GM12878 (cell line): ENCODE data around the gene CD248. TPM values are rescaled to one million over a fixed set of nuclear protein-coding genes. Genes with fewer than 3 reads are reported as not detected.

ENCODE experiments used
- ASH2L ChIP-seq: fragments of 300-600, 200-600 bp; sonication (generic); IDR thresholded peaks from 2 replicates; pipeline ENCODE4 v1.6.1; 2017; ENCODE audit warnings: low read depth, mild to moderate bottlenecking, borderline replicate concordance
- CBX3 ChIP-seq: fragments of 200-600 bp; sonication (generic); IDR thresholded peaks from 2 replicates; pipeline ENCODE4 v1.6.1; 2016; ENCODE audit warnings: low read depth, borderline replicate concordance
- GABPA ChIP-seq: IDR thresholded peaks from 2 replicates; pipeline ENCODE4 v1.6.1; 2014; ENCODE audit warnings: antibody characterized with exemption, low read depth, mild to moderate bottlenecking, inconsistent platforms
- IKZF1 ChIP-seq: fragments of 450-650 bp; conservative IDR thresholded peaks from 2 replicates; pipeline ENCODE4 v1.6.1; 2017; ENCODE audit warnings: antibody characterized with exemption, mild to moderate bottlenecking
- IRF3 ChIP-seq: fragments of 450-650 bp; IDR thresholded peaks from 2 replicates; pipeline ENCODE4 v1.6.1; 2014; ENCODE audit warnings: mild to moderate bottlenecking
- KDM1A ChIP-seq: fragments of 200-600 bp; sonication (generic); IDR thresholded peaks from 2 replicates; pipeline ENCODE4 v1.6.1; 2016; ENCODE audit warnings: borderline replicate concordance
- MTA3 ChIP-seq: IDR thresholded peaks from 2 replicates; pipeline ENCODE4 v1.6.1; 2012; ENCODE audit warnings: low read length, inconsistent platforms, borderline replicate concordance
- NR2C1 ChIP-seq: fragments of 450-650 bp; IDR thresholded peaks from 2 replicates; pipeline ENCODE4 v1.6.1; 2017; ENCODE audit warnings: antibody characterized with exemption, mild to moderate bottlenecking, moderate library complexity
- PAX8 ChIP-seq: fragments of 450-650 bp; IDR thresholded peaks from 2 replicates; pipeline ENCODE4 v1.6.1; 2017; ENCODE audit warnings: mild to moderate bottlenecking, moderate library complexity
- PKNOX1 ChIP-seq: fragments of 450-650 bp; IDR thresholded peaks from 2 replicates; pipeline ENCODE4 v1.6.1; 2016; ENCODE audit warnings: mild to moderate bottlenecking
- POLR2AphosphoS2 ChIP-seq: IDR thresholded peaks from 2 replicates; pipeline ENCODE4 v1.6.1; 2011; ENCODE audit warnings: low read depth, mild to moderate bottlenecking, low read length, improper control_type of control experiment, moderate library complexity
- POU2F2 ChIP-seq: IDR thresholded peaks from 3 replicates; pipeline ENCODE4 v1.6.1; 2011; ENCODE audit warnings: low read depth, mild to moderate bottlenecking, low read length, borderline replicate concordance
- SIN3A ChIP-seq: IDR thresholded peaks from 2 replicates; pipeline ENCODE4 v1.6.1; 2012; ENCODE audit warnings: low read depth, low read length, improper control_type of control experiment
- STAT1 ChIP-seq: fragments of 450-650 bp; conservative IDR thresholded peaks from 2 replicates; pipeline ENCODE4 v1.6.1; 2014; ENCODE audit warnings: antibody characterized with exemption, mild to moderate bottlenecking
- SUPT20H ChIP-seq: IDR thresholded peaks from 2 replicates; pipeline ENCODE4 v1.6.1; 2011; ENCODE audit warnings: low read depth, mild to moderate bottlenecking, low read length, moderate library complexity, borderline replicate concordance; ENCODE audit not compliant: control insufficient read depth
- TCF3 ChIP-seq: IDR thresholded peaks from 2 replicates; pipeline ENCODE4 v1.6.1; 2012; ENCODE audit warnings: low read depth, mild to moderate bottlenecking, low read length, borderline replicate concordance; ENCODE audit not compliant: insufficient read depth
- ZNF622 ChIP-seq: fragments of 450-650 bp; IDR thresholded peaks from 2 replicates; pipeline ENCODE4 v1.6.1; 2017; ENCODE audit warnings: mild to moderate bottlenecking, inconsistent platforms
- polyA plus RNA-seq, 11 experiments: library from polyadenylated mRNA; depleted of rRNA in 4 of 11; unstranded in 6 of 11; stranded (reverse) in 5 of 11; fragments of >200 nt; fragmentation: Nextera tagmentation in 4 of 11; fragmentation: Illumina TruSeq in 1 of 11; extraction: Ambion mirVana in 4 of 11; extraction: Trizol in 1 of 11; gene quantifications; 1 replicate in 1 of 11; 2 replicates in 10 of 11; pipeline versions ENCODE4 v1.2.1 to v1.2.3, GENCODE V29; 2011 to 2016; ENCODE audit warnings: inconsistent platforms in 2 of 11, missing spikeins in 2 of 11, low read depth in 1 of 11
- total RNA-seq, 4 experiments: library from RNA; depleted of rRNA in 3 of 4; stranded (reverse); fragments of >200 nt in 3 of 4; fragmentation: Illumina TruSeq in 1 of 4; extraction: Trizol in 1 of 4; gene quantifications; 2 replicates each; pipeline versions ENCODE4 v1.2.1 to v1.2.3, GENCODE V29; 2013 to 2021
- TF ChIP-seq, protein P1 (sequence below): IDR thresholded peaks from 2 replicates; pipeline ENCODE4 v1.6.1; 2012; ENCODE audit warnings: low read depth, low read length, improper control_type of control experiment
- TF ChIP-seq, protein P2 (sequence below): fragments of 450-650 bp; formaldehyde crosslinking; IDR thresholded peaks from 2 replicates; pipeline ENCODE4 v1.4.0; 2020; ENCODE audit warnings: mild to moderate bottlenecking, moderate library complexity
- TF ChIP-seq, protein P3 (sequence below): fragments of 450-650 bp; IDR thresholded peaks from 2 replicates; pipeline ENCODE4 v1.6.1; 2016; ENCODE audit warnings: mild to moderate bottlenecking, moderate library complexity, borderline replicate concordance

Gene CD248
- total and polyA plus RNA-seq, 10 of the 15 experiments (the other 5 are each of a cell fraction or from before 2014, with no cell fraction given): 0.10 to 0.21 (median 0.20) TPM; not detected in 7

DNA sequence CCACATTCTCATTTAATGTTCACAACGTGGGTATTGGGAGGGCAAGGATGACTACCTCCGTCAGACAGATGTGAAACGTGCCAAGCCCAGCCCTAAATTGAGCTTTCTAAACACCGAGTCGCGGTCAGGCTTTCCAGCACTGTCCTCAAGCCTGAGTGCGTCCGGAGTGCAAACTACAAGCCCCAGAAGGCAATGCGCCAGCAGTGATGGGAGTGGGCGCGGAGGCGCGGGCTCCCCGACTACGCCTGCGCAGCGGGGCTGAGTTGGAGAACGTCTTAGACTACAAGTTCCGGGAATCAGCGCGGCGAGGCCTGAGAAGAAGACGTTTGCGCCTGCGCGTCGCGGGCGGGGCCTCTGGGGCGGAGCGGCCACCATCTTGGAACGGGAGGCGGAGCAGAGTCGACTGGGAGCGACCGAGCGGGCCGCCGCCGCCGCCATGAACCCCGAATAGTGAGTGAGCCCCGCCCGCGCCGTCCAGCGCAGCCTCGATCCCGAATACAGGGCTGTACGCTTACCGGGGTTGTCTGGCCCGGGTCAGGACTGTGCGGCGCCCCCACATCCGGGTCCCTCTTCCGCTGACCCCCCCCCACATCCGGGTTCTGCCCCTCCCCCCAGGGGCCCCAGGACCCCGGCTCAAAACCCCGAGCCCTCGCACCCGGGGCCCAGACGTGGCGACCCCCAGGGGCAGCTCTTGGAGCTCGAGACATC is 48.4 kb downstream of the CD248 start, which contains the start of gene RAB1B (continued):
- TF ChIP-seq IKZF1 (peak; percentile 95), IRF3 (no peak), ASH2L (no peak), NR2C1 (peak; percentile 60), ZNF622 (no peak), MTA3 (peak; percentile 33; the same call in 1 of the 2 replicates), SIN3A (peak; percentile 59; the same call in 1 of the 2 replicates), STAT1 (no peak), SUPT20H (no peak), PKNOX1 (no peak), TCF3 (no peak), POU2F2 (no peak), POLR2AphosphoS2 (peak; percentile 31; the same call in 1 of the 2 replicates), CBX3 (no peak), KDM1A (no peak), PAX8 (no peak), GABPA (no peak)
- TF ChIP-seq, protein P1, sequence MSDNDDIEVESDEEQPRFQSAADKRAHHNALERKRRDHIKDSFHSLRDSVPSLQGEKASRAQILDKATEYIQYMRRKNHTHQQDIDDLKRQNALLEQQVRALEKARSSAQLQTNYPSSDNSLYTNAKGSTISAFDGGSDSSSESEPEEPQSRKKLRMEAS: no peak; the same call in 1 of the 2 replicates
- TF ChIP-seq, protein P2, sequence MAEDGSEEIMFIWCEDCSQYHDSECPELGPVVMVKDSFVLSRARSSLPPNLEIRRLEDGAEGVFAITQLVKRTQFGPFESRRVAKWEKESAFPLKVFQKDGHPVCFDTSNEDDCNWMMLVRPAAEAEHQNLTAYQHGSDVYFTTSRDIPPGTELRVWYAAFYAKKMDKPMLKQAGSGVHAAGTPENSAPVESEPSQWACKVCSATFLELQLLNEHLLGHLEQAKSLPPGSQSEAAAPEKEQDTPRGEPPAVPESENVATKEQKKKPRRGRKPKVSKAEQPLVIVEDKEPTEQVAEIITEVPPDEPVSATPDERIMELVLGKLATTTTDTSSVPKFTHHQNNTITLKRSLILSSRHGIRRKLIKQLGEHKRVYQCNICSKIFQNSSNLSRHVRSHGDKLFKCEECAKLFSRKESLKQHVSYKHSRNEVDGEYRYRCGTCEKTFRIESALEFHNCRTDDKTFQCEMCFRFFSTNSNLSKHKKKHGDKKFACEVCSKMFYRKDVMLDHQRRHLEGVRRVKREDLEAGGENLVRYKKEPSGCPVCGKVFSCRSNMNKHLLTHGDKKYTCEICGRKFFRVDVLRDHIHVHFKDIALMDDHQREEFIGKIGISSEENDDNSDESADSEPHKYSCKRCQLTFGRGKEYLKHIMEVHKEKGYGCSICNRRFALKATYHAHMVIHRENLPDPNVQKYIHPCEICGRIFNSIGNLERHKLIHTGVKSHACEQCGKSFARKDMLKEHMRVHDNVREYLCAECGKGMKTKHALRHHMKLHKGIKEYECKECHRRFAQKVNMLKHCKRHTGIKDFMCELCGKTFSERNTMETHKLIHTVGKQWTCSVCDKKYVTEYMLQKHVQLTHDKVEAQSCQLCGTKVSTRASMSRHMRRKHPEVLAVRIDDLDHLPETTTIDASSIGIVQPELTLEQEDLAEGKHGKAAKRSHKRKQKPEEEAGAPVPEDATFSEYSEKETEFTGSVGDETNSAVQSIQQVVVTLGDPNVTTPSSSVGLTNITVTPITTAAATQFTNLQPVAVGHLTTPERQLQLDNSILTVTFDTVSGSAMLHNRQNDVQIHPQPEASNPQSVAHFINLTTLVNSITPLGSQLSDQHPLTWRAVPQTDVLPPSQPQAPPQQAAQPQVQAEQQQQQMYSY (CRISPR knock-in tag): no peak
- TF ChIP-seq, protein P3, sequence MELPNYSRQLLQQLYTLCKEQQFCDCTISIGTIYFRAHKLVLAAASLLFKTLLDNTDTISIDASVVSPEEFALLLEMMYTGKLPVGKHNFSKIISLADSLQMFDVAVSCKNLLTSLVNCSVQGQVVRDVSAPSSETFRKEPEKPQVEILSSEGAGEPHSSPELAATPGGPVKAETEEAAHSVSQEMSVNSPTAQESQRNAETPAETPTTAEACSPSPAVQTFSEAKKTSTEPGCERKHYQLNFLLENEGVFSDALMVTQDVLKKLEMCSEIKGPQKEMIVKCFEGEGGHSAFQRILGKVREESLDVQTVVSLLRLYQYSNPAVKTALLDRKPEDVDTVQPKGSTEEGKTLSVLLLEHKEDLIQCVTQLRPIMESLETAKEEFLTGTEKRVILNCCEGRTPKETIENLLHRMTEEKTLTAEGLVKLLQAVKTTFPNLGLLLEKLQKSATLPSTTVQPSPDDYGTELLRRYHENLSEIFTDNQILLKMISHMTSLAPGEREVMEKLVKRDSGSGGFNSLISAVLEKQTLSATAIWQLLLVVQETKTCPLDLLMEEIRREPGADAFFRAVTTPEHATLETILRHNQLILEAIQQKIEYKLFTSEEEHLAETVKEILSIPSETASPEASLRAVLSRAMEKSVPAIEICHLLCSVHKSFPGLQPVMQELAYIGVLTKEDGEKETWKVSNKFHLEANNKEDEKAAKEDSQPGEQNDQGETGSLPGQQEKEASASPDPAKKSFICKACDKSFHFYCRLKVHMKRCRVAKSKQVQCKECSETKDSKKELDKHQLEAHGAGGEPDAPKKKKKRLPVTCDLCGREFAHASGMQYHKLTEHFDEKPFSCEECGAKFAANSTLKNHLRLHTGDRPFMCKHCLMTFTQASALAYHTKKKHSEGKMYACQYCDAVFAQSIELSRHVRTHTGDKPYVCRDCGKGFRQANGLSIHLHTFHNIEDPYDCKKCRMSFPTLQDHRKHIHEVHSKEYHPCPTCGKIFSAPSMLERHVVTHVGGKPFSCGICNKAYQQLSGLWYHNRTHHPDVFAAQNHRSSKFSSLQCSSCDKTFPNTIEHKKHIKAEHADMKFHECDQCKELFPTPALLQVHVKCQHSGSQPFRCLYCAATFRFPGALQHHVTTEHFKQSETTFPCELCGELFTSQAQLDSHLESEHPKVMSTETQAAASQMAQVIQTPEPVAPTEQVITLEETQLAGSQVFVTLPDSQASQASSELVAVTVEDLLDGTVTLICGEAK: no peak; the same call in 1 of the 2 replicates
